ENCODE data around the gene SLC39A5. TPM values are rescaled to one million over a fixed set of nuclear protein-coding genes. Genes with fewer than 3 reads are reported as not detected.

Gene SLC39A5
- total RNA-seq, 3 donors from 2014 or later: 88.4 to 298 (median 129) TPM

- no peak for DNase-seq
- no peak for ATAC-seq
- H3K4me3 ChIP-seq: no peak overlapping the region
- intact Hi-C loops (cut with DNase I, micrococcal nuclease): no loop called here
- no peak for TF ChIP-seq CTCF (IDR thresholded peaks at IDR 0.05)
- no peaks in the 10 kb centered on the region for H3K9me3 ChIP-seq
- peaks cover 12% of the 10 kb centered on the region for H3K4me1 ChIP-seq (ENCODE audit: low read depth)
- no peaks in the 10 kb centered on the region for H3K36me3 ChIP-seq (ENCODE audit: low read depth)
These were observed 13.4 kb upstream of the SLC39A5 start for GRCh38 chr12:56216461-56216860.

GRCh38 chr12:56219840-56220239 is 10.0 kb upstream of the SLC39A5 start:
- Histone ChIP-seq H3K4me3 (no peak overlapping the region), H3K4me1 (ENCODE audit: low read depth) (peaks cover 27% of the 10 kb centered on the region), H3K36me3 (ENCODE audit: low read depth) (peaks cover 4% of the 10 kb centered on the region), H3K9me3 (no peaks in the 10 kb centered on the region)
- ATAC-seq: no peak
- TF ChIP-seq CTCF (IDR thresholded peaks at IDR 0.05): no peak
- no peak for DNase-seq
- intact Hi-C loops (cut with DNase I, micrococcal nuclease): no loop called here

GRCh38 chr12:56220611-56221231 is 9.1 kb upstream of the SLC39A5 start:
- intact Hi-C loops (cut with DNase I, micrococcal nuclease): no loop called here
- TF ChIP-seq CTCF (IDR thresholded peaks at IDR 0.05): no peak
- H3K36me3 ChIP-seq (ENCODE audit: low read depth): peaks cover 4% of the 10 kb centered on the region
- peak overlapping the region; percentile 54 for H3K4me3 ChIP-seq
- H3K4me1 ChIP-seq (ENCODE audit: low read depth): peaks cover 27% of the 10 kb centered on the region
- no peaks in the 10 kb centered on the region for H3K9me3 ChIP-seq
- no peak for ATAC-seq
- DNase-seq: no peak

- ATAC-seq: peak; percentile 2
- intact Hi-C loops (cut with DNase I, micrococcal nuclease): no loop called here
These were observed 8.6 kb upstream of the SLC39A5 start for GRCh38 chr12:56221232-56221756.

GRCh38 chr12:56221757-56222530 is 7.9 kb upstream of the SLC39A5 start, which contains the start of gene RNF41:
Gene RNF41, minus strand, starts transcription at chr12:56221922. Its CDS starts 7,875 bp downstream, at chr12:56214047.
- Histone ChIP-seq H3K36me3 (ENCODE audit: low read depth) (peaks cover 4% of the 10 kb centered on the region), H3K4me1 (ENCODE audit: low read depth) (peaks cover 27% of the 10 kb centered on the region), H3K9me3 (no peaks in the 10 kb centered on the region), H3K4me3 (peak within 1 kb of the TSS; percentile 54)
- peak; percentile 98 to 99 (median 98) for DNase-seq
- intact Hi-C loops (cut with DNase I, micrococcal nuclease): no loop called here
- TF ChIP-seq CTCF (IDR thresholded peaks at IDR 0.05): no peak
- ATAC-seq: peak; percentile 86

More at GRCh38 chr12:56221232-56221756, 8.6 kb upstream of the SLC39A5 start:
- no peaks in the 10 kb centered on the region for H3K9me3 ChIP-seq
- DNase-seq: peak; percentile 45 to 67 (median 63)
- H3K4me3 ChIP-seq: peak overlapping the region; percentile 54
- H3K36me3 ChIP-seq (ENCODE audit: low read depth): peaks cover 4% of the 10 kb centered on the region
- peaks cover 27% of the 10 kb centered on the region for H3K4me1 ChIP-seq (ENCODE audit: low read depth)
- no peak for TF ChIP-seq CTCF (IDR thresholded peaks at IDR 0.05)
